ENCODE measurements around the gene POMT1. TPM values are rescaled to one million over a fixed set of nuclear protein-coding genes. Genes with fewer than 3 reads are reported as not detected.

Gene POMT1
- total RNA-seq, 1 experiment from 2014 or later = 19.7 TPM

DNA sequence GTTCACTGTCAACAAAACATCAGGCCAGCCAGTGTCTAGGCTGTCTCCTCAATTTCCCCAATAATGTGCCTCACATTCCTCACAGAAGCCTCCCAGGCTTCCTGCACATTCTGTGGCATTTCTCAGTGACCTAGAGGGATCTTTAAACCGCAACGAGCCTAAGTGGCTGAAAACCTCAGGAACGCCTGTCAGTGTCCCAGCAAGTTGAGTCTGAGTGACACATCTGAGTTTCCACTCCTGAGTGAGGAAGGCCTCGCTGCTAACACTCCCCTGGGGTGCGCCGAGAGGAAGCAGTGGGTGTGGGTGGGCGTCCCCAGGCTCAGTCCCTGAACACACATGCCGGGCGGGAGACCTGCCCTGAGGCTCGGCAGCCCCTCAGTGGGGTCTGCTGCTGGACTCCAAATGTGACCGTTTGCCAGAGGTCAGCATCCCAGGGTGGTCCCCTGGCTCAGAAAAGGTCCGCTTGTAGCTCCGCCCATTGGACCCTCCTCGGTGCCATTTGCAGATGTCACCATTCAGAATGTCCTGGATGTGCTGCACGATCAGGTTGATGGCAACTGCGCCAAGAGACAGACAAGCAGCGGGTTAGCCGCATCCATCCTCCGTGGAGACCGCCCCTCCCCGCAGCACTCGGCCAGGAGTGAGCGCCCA is 22.1 kb downstream of the POMT1 start:
- no peak for DNase-seq (ENCODE audit: unreplicated experiment)
- peaks cover 57% of the 10 kb centered on the region for H3K36me3 Mint-ChIP-seq (ENCODE audit: insufficient read depth, unreplicated experiment)
- BruUV-seq (replicated peaks) = no TSS peak
- H3K4me3 Mint-ChIP-seq (ENCODE audit: unreplicated experiment) = no peak overlapping the region
- no peak overlapping the region for H3K27ac Mint-ChIP-seq (ENCODE audit: low read depth, unreplicated experiment)
- intact Hi-C loops (cut with micrococcal nuclease) = no loop called here
- TF ChIP-seq, protein P1, sequence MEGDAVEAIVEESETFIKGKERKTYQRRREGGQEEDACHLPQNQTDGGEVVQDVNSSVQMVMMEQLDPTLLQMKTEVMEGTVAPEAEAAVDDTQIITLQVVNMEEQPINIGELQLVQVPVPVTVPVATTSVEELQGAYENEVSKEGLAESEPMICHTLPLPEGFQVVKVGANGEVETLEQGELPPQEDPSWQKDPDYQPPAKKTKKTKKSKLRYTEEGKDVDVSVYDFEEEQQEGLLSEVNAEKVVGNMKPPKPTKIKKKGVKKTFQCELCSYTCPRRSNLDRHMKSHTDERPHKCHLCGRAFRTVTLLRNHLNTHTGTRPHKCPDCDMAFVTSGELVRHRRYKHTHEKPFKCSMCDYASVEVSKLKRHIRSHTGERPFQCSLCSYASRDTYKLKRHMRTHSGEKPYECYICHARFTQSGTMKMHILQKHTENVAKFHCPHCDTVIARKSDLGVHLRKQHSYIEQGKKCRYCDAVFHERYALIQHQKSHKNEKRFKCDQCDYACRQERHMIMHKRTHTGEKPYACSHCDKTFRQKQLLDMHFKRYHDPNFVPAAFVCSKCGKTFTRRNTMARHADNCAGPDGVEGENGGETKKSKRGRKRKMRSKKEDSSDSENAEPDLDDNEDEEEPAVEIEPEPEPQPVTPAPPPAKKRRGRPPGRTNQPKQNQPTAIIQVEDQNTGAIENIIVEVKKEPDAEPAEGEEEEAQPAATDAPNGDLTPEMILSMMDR (IDR thresholded peaks at IDR 0.05; ENCODE audit: unreplicated experiment) = no peak
- ChIA-PET CTCF (no interaction called here), POLR2A (interaction anchor here (0.8 kb wide), 1 partner anchor 11 kb away, joined by 3 read pairs; no protein-coding TSS in a partner anchor)
- H3K27me3 Mint-ChIP-seq (ENCODE audit: insufficient read depth, unreplicated experiment) = no peaks in the 10 kb centered on the region
- no peaks in the 10 kb centered on the region for H3K9me3 Mint-ChIP-seq (ENCODE audit: unreplicated experiment)
- H3K4me1 Mint-ChIP-seq (ENCODE audit: insufficient read depth, unreplicated experiment) = no peaks in the 10 kb centered on the region

- no peak overlapping the region for H3K4me3 Mint-ChIP-seq (ENCODE audit: unreplicated experiment)
- no peak for DNase-seq (ENCODE audit: unreplicated experiment)
- H3K27ac Mint-ChIP-seq (ENCODE audit: low read depth, unreplicated experiment) = no peak overlapping the region
- BruUV-seq (replicated peaks) = no TSS peak
- H3K4me1 Mint-ChIP-seq (ENCODE audit: insufficient read depth, unreplicated experiment) = no peaks in the 10 kb centered on the region
- no peaks in the 10 kb centered on the region for H3K9me3 Mint-ChIP-seq (ENCODE audit: unreplicated experiment)
- CTCF ChIA-PET = interaction anchor here (0.6 kb wide), 1 partner anchor 189 kb away, joined by 4 read pairs; no protein-coding TSS in a partner anchor
- TF ChIP-seq, protein P1 (IDR thresholded peaks at IDR 0.05; ENCODE audit: unreplicated experiment) = no peak
- H3K27me3 Mint-ChIP-seq (ENCODE audit: insufficient read depth, unreplicated experiment) = no peaks in the 10 kb centered on the region
- POLR2A ChIA-PET = interaction anchor here (0.8 to 1.0 kb wide), 2 partner anchors 9 to 10 kb away, joined by 3 read pairs; no protein-coding TSS in a partner anchor
- intact Hi-C loops (cut with micrococcal nuclease) = no loop called here
- H3K36me3 Mint-ChIP-seq (ENCODE audit: insufficient read depth, unreplicated experiment) = peaks cover 57% of the 10 kb centered on the region
These were observed 23.2 kb downstream of the POMT1 start for GRCh38 chr9:131525643-131526565.

DNA sequence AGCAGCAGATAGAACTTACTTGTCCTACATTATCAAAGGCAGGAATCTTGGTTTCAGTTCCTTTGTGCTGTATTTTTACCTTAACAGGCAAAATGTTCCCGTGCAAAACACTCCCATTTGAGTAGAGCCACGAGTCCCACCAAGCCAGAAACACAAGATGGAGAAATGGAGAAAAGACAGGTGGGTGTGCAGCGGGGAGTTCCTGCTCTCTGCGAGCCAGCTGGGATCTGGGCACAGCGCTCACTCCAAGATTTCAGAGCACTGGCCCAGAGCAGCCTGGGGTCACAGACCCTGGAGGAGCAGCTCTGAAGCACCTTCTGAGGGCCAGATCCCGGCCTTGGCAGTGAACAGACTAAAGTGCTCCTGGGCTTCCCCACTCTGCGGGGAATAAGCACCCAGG is 25.5 kb downstream of the POMT1 start:
- BruUV-seq (replicated peaks) = no TSS peak
- DNase-seq (ENCODE audit: unreplicated experiment) = no peak
- H3K4me1 Mint-ChIP-seq (ENCODE audit: insufficient read depth, unreplicated experiment) = no peaks in the 10 kb centered on the region
- POLR2A ChIA-PET = no interaction called here
- H3K36me3 Mint-ChIP-seq (ENCODE audit: insufficient read depth, unreplicated experiment) = peaks cover 39% of the 10 kb centered on the region
- H3K27ac Mint-ChIP-seq (ENCODE audit: low read depth, unreplicated experiment) = no peak overlapping the region
- intact Hi-C loops (cut with micrococcal nuclease) = no loop called here
- CTCF ChIA-PET = no interaction called here
- no peaks in the 10 kb centered on the region for H3K27me3 Mint-ChIP-seq (ENCODE audit: insufficient read depth, unreplicated experiment)
- TF ChIP-seq, protein P1 (IDR thresholded peaks at IDR 0.05; ENCODE audit: unreplicated experiment) = no peak
- no peak overlapping the region for H3K4me3 Mint-ChIP-seq (ENCODE audit: unreplicated experiment)
- no peaks in the 10 kb centered on the region for H3K9me3 Mint-ChIP-seq (ENCODE audit: unreplicated experiment)

DNA sequence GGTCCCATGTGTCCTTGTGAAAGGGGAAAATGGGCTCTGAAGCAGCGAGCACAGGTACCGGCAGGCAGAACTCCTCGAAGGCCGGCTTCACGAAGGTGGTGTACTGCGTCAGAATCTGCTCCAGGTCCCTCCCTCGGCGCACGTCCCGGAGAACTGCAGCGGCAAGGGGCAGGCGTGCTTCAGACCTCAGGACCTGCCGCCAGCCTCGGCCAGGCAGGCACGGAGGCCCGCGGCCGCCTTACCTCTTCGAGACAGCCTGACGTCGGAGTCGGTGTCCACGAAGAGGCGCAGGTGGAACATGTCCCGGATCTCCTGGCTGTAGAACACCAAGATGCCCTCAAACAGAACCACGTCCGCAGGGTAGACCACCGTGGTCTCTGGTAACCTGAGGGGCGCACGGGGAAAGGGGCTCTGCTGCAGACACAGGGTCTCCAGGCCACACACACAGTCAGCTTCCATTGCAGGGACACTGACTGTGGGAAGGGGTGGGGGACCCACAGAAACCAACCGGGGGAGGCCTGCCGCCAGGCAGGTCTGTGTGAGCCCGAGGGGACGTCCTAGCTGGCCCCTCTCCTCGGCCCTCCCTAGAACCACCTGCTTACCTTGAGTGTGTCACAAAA is 26.3 kb downstream of the POMT1 start:
- Mint-ChIP-seq H3K36me3 (ENCODE audit: insufficient read depth, unreplicated experiment) (peaks cover 31% of the 10 kb centered on the region), H3K27me3 (ENCODE audit: insufficient read depth, unreplicated experiment) (no peaks in the 10 kb centered on the region), H3K4me1 (ENCODE audit: insufficient read depth, unreplicated experiment) (no peaks in the 10 kb centered on the region), H3K27ac (ENCODE audit: low read depth, unreplicated experiment) (no peak overlapping the region), H3K4me3 (ENCODE audit: unreplicated experiment) (no peak overlapping the region), H3K9me3 (ENCODE audit: unreplicated experiment) (no peaks in the 10 kb centered on the region)
- no TSS peak for BruUV-seq (replicated peaks)
- CTCF ChIA-PET = no interaction called here
- no peak for DNase-seq (ENCODE audit: unreplicated experiment)
- TF ChIP-seq, protein P1 (IDR thresholded peaks at IDR 0.05; ENCODE audit: unreplicated experiment) = no peak
- intact Hi-C loops (cut with micrococcal nuclease) = no loop called here
- POLR2A ChIA-PET = no interaction called here

Data from MCF 10A (cell line).